ENCODE measurements around the gene PGRMC2. TPM values are rescaled to one million over a fixed set of nuclear protein-coding genes. Genes with fewer than 3 reads are reported as not detected.

The PGRMC2 gene
- polyA plus RNA-seq, 3 donors: 6.3 to 13.9 (median 7.3) TPM

DNA sequence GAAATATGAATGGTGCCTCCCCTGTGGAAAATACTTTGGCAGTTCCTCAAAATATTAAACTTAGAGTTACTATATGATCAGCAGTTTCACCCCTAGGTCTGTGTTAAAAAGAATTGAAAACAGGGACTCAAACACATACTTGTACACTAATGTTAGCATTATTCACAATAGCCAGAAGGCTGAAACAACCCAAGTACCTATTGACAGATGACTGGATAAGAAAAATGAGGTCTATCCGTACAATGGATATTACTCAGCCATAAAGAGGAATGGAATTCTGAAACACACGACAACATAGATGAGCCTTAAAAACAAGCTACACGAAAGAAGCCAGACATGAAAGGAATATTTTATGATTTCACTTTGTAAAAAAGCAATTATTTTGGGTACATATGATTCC is 54.9 kb downstream of the PGRMC2 start:
- Mint-ChIP-seq H3K9me3 (peaks cover 0 to 5% (median 3%) of the 10 kb centered on the region in 7 donors), H3K36me3 (no peaks in the 10 kb centered on the region), H3K27me3 (ENCODE audit: low read depth in 3 of 3) (peaks cover 0 to 2% (median 1%) of the 10 kb centered on the region in 3 donors), H3K4me1 (no peaks in the 10 kb centered on the region), H3K27ac (no peak overlapping the region), H3K4me3 (no peak overlapping the region)
- H3K27me3 ChIP-seq (ENCODE audit: control insufficient read depth in 2 of 2, insufficient read depth in 2 of 2, low read length in 2 of 2): no peaks in the 10 kb centered on the region
- H3K36me3 ChIP-seq (replicated peaks in 1 of 2; ENCODE audit: control insufficient read depth in 1 of 2, insufficient read depth in 2 of 2, low read length in 2 of 2): no peaks in the 10 kb centered on the region
- DNase-seq: no peak
- H4K20me1 ChIP-seq (ENCODE audit: insufficient read depth, low read length): no peaks in the 10 kb centered on the region
- intact Hi-C loops (cut with micrococcal nuclease): no loop called here
- H3K79me2 ChIP-seq (ENCODE audit: insufficient read depth, low read length): no peaks in the 10 kb centered on the region
- no peak overlapping the region for H3K9ac ChIP-seq (ENCODE audit: insufficient read depth, low read length, poor library complexity, severe bottlenecking)
- no peak overlapping the region for H3K4me3 ChIP-seq (replicated peaks in 1 of 3; ENCODE audit: low read depth in 2 of 3, low read length in 3 of 3)
- no peak overlapping the region for H3K27ac ChIP-seq (ENCODE audit: low read depth in 1 of 2, low read length in 2 of 2)
- no peak for TF ChIP-seq CTCF (IDR thresholded peaks at IDR 0.05)
- WGBS (ENCODE audit: insufficient coverage): 100% methylated on average over 1 of the region's 3 CpGs
- no peaks in the 10 kb centered on the region for H3K9me3 ChIP-seq (replicated peaks in 1 of 2; ENCODE audit: control insufficient read depth in 1 of 2, insufficient read depth in 1 of 2, low read length in 2 of 2)
- no peak overlapping the region for H2AFZ ChIP-seq (ENCODE audit: insufficient read depth, low read depth, low read length, poor library complexity, severe bottlenecking)
- no peaks in the 10 kb centered on the region for H3K4me1 ChIP-seq (ENCODE audit: control insufficient read depth in 1 of 2, insufficient read depth in 2 of 2, low read length in 2 of 2)
- H3K4me2 ChIP-seq (replicated peaks; ENCODE audit: extremely low read depth, low read length, poor library complexity, severe bottlenecking): no peak overlapping the region

- no peak overlapping the region for H3K27ac Mint-ChIP-seq
- no peaks in the 10 kb centered on the region for H3K27me3 ChIP-seq (ENCODE audit: control insufficient read depth in 2 of 2, insufficient read depth in 2 of 2, low read length in 2 of 2)
- no peak for TF ChIP-seq CTCF (IDR thresholded peaks at IDR 0.05)
- H3K4me3 ChIP-seq (replicated peaks in 1 of 3; ENCODE audit: low read depth in 2 of 3, low read length in 3 of 3): no peak overlapping the region
- no peak overlapping the region for H2AFZ ChIP-seq (ENCODE audit: insufficient read depth, low read depth, low read length, poor library complexity, severe bottlenecking)
- H3K9ac ChIP-seq (ENCODE audit: insufficient read depth, low read length, poor library complexity, severe bottlenecking): no peak overlapping the region
- H4K20me1 ChIP-seq (ENCODE audit: insufficient read depth, low read length): no peaks in the 10 kb centered on the region
- H3K9me3 ChIP-seq (replicated peaks in 1 of 2; ENCODE audit: control insufficient read depth in 1 of 2, insufficient read depth in 1 of 2, low read length in 2 of 2): no peaks in the 10 kb centered on the region
- intact Hi-C loops (cut with micrococcal nuclease): no loop called here
- no peaks in the 10 kb centered on the region for H3K79me2 ChIP-seq (ENCODE audit: insufficient read depth, low read length)
- H3K4me1 Mint-ChIP-seq: no peaks in the 10 kb centered on the region
- no peak overlapping the region for H3K4me3 Mint-ChIP-seq
- no peaks in the 10 kb centered on the region for H3K4me1 ChIP-seq (ENCODE audit: control insufficient read depth in 1 of 2, insufficient read depth in 2 of 2, low read length in 2 of 2)
- peaks cover 0 to 2% (median 0%) of the 10 kb centered on the region in 3 donors for H3K27me3 Mint-ChIP-seq (ENCODE audit: low read depth in 3 of 3)
- peaks cover 0 to 5% (median 0%) of the 10 kb centered on the region in 7 donors for H3K9me3 Mint-ChIP-seq
- no peaks in the 10 kb centered on the region for H3K36me3 Mint-ChIP-seq
- no peak overlapping the region for H3K4me2 ChIP-seq (replicated peaks; ENCODE audit: extremely low read depth, low read length, poor library complexity, severe bottlenecking)
- no peak for DNase-seq
- no peak overlapping the region for H3K27ac ChIP-seq (ENCODE audit: low read depth in 1 of 2, low read length in 2 of 2)
- H3K36me3 ChIP-seq (replicated peaks in 1 of 2; ENCODE audit: control insufficient read depth in 1 of 2, insufficient read depth in 2 of 2, low read length in 2 of 2): no peaks in the 10 kb centered on the region
- WGBS (ENCODE audit: insufficient coverage): no CpG with 5 or more reads among the region's 6 CpGs
Measured at GRCh38 chr4:128228845-128229795, 58.5 kb downstream of the PGRMC2 start.

All from CD14-positive monocyte (primary cell).